CD14-positive monocyte (primary cell): ENCODE measurements around the gene PEAK1. TPM values are rescaled to one million over a fixed set of nuclear protein-coding genes. Genes with fewer than 3 reads are reported as not detected.

Source experiments
- DNase-seq, 3 donors: peaks; one replicate each; pipeline ENCODE4 v3.0.0-alpha.2; 2011 to 2022
- H2AFZ ChIP-seq: 2 replicates; pipeline ENCODE4 v1.6.0; 2012; ENCODE audit warnings: mild to moderate bottlenecking, low read depth, low read length, inconsistent platforms; ENCODE audit not compliant: insufficient read depth, poor library complexity, severe bottlenecking
- H3K27ac ChIP-seq, 2 donors: 1 replicate in 1 of 2; 2 replicates in 1 of 2; pipeline ENCODE4 v1.5.1; 2012 to 2013; ENCODE audit warnings: low read length in 2 of 2, control low read depth in 1 of 2, inconsistent platforms in 1 of 2, low read depth in 1 of 2, mild to moderate bottlenecking in 1 of 2
- H3K27me3 ChIP-seq, 2 donors: one replicate each; pipeline versions ENCODE4 v1.6.0 to v1.6.1; 2011 to 2013; ENCODE audit warnings: low read length in 2 of 2; ENCODE audit not compliant: control insufficient read depth in 2 of 2, insufficient read depth in 2 of 2
- H3K36me3 ChIP-seq, 2 donors: replicated peaks in 1 of 2; 1 replicate in 1 of 2; 2 replicates in 1 of 2; pipeline versions ENCODE4 v1.5.1 to v1.6.1; 2012 to 2013; ENCODE audit warnings: low read length in 2 of 2, control low read depth in 1 of 2, inconsistent platforms in 1 of 2, mild to moderate bottlenecking in 1 of 2; ENCODE audit not compliant: insufficient read depth in 2 of 2, control insufficient read depth in 1 of 2
- H3K4me1 ChIP-seq, 2 donors: 1 replicate in 1 of 2; 2 replicates in 1 of 2; pipeline versions ENCODE4 v1.5.1 to v1.6.1; 2012 to 2013; ENCODE audit warnings: low read length in 2 of 2, control low read depth in 1 of 2, inconsistent platforms in 1 of 2, mild to moderate bottlenecking in 1 of 2, moderate library complexity in 1 of 2; ENCODE audit not compliant: insufficient read depth in 2 of 2, control insufficient read depth in 1 of 2
- H3K4me2 ChIP-seq: replicated peaks from 2 replicates; pipeline ENCODE3; 2012; ENCODE audit warnings: low read length, moderate library complexity, mild to moderate bottlenecking; ENCODE audit not compliant: poor library complexity, severe bottlenecking; ENCODE audit errors: extremely low read depth
- H3K4me3 ChIP-seq, 3 experiments: fragments of 200-600 bp in 1 of 3; sonication (generic) in 1 of 3; replicated peaks in 1 of 3; 1 replicate in 2 of 3; 2 replicates in 1 of 3; pipeline ENCODE4 v1.5.1; 2011 to 2013; ENCODE audit warnings: low read length in 3 of 3, mild to moderate bottlenecking in 3 of 3, control low read depth in 2 of 3, low read depth in 2 of 3, inconsistent platforms in 1 of 3, moderate library complexity in 1 of 3
- H3K79me2 ChIP-seq: 2 replicates; pipeline ENCODE4 v1.6.0; 2012; ENCODE audit warnings: mild to moderate bottlenecking, control low read depth, inconsistent platforms, low read length, moderate library complexity; ENCODE audit not compliant: insufficient read depth
- H3K9ac ChIP-seq: 2 replicates; pipeline ENCODE4 v1.6.0; 2017; ENCODE audit warnings: low read length, mild to moderate bottlenecking; ENCODE audit not compliant: insufficient read depth, poor library complexity, severe bottlenecking
- H3K9me3 ChIP-seq, 2 donors: replicated peaks in 1 of 2; 1 replicate in 1 of 2; 2 replicates in 1 of 2; pipeline versions ENCODE4 v1.5.1 to v1.6.1; 2012 to 2013; ENCODE audit warnings: low read length in 2 of 2, control low read depth in 1 of 2; ENCODE audit not compliant: control insufficient read depth in 1 of 2, insufficient read depth in 1 of 2
- H4K20me1 ChIP-seq: 2 replicates; pipeline ENCODE4 v1.6.0; 2012; ENCODE audit warnings: mild to moderate bottlenecking, low read length, control low read depth, moderate library complexity; ENCODE audit not compliant: insufficient read depth
- H3K27ac Mint-ChIP-seq, 7 donors: one replicate each; pipeline ENCODE4 v1.8.0; 2020; ENCODE audit warnings: mild to moderate bottlenecking in 7 of 7, mixed read lengths in 7 of 7, moderate library complexity in 6 of 7, inconsistent platforms in 2 of 7
- H3K27me3 Mint-ChIP-seq, 3 donors: one replicate each; pipeline ENCODE4 v1.8.0; 2021 to 2022; ENCODE audit warnings: low read depth in 3 of 3, mild to moderate bottlenecking in 3 of 3, mixed read lengths in 3 of 3, moderate library complexity in 3 of 3, inconsistent platforms in 1 of 3
- H3K36me3 Mint-ChIP-seq, 2 donors: one replicate each; pipeline ENCODE4 v1.8.0; 2020; ENCODE audit warnings: mixed read lengths in 2 of 2, inconsistent platforms in 1 of 2, mild to moderate bottlenecking in 1 of 2
- H3K4me1 Mint-ChIP-seq: one replicate; pipeline ENCODE4 v1.8.0; 2020; ENCODE audit warnings: mild to moderate bottlenecking, mixed read lengths
- H3K4me3 Mint-ChIP-seq, 2 donors: one replicate each; pipeline ENCODE4 v1.8.0; 2020; ENCODE audit warnings: mild to moderate bottlenecking in 2 of 2, mixed read lengths in 2 of 2, moderate library complexity in 1 of 2
- H3K9me3 Mint-ChIP-seq, 7 donors: one replicate each; pipeline ENCODE4 v1.8.0; 2020 to 2022; ENCODE audit warnings: mixed read lengths in 7 of 7, mild to moderate bottlenecking in 6 of 7, moderate library complexity in 6 of 7, inconsistent platforms in 2 of 7
- CTCF ChIP-seq: fragments of 200-600 bp; IDR thresholded peaks from one replicate; pipeline ENCODE4 v1.8.0; 2022; ENCODE audit warnings: antibody characterized with exemption, mild to moderate bottlenecking
- WGBS: methylation state at CpG from one replicate; pipeline ENCODE4 v1.1.5; 2013; ENCODE audit warnings: missing lambda C conversion rate; ENCODE audit not compliant: insufficient coverage; 5-methylcytosine and 5-hydroxymethylcytosine counted together
- intact Hi-C, 2 donors: fragments of 100-400 bp; cut with micrococcal nuclease; formaldehyde crosslinking; loops; one replicate each; pipeline versions ENCODE4 v1.15.0 to v1.15.1; 2023
- polyA plus RNA-seq, 3 donors: library from polyadenylated mRNA; depleted of rRNA in 1 of 3; unstranded in 2 of 3; stranded (reverse) in 1 of 3; fragments of 300-500 nt in 2 of 3; fragments of >200 nt in 1 of 3; fragmentation: Illumina TruSeq in 2 of 3; gene quantifications; 1 replicate in 2 of 3; 2 replicates in 1 of 3; pipeline ENCODE4 v1.2.3, GENCODE V29; 2012 to 2021

PEAK1 gene
- polyA plus RNA-seq, 3 donors = 0.85 to 8.7 (median 1.1) TPM

- no CpG with 5 or more reads among the region's 1 CpG for WGBS
- H3K27me3 ChIP-seq = no peaks in the 10 kb centered on the region
- H3K4me1 ChIP-seq = peaks cover 5 to 11% of the 10 kb centered on the region in 2 donors
- no peak overlapping the region for H2AFZ ChIP-seq
- no peak overlapping the region for H3K9ac ChIP-seq
- Mint-ChIP-seq H3K27ac (no peak overlapping the region), H3K4me3 (no peak overlapping the region), H3K27me3 (no peaks in the 10 kb centered on the region), H3K36me3 (peaks cover 8 to 9% of the 10 kb centered on the region in 2 donors), H3K9me3 (no peaks in the 10 kb centered on the region), H3K4me1 (peaks cover 19% of the 10 kb centered on the region)
- no peak overlapping the region for H3K4me3 ChIP-seq
- peaks cover 0 to 5% of the 10 kb centered on the region in 2 donors for H3K36me3 ChIP-seq
- TF ChIP-seq CTCF = no peak
- intact Hi-C loops = loop anchor here in 1 of 2 donors (10.0 kb wide), 1 partner anchor 522 kb away; the partner anchor contains the start of gene SCAPER
- DNase-seq = no peak
- H3K79me2 ChIP-seq = peaks cover 78% of the 10 kb centered on the region
- H3K9me3 ChIP-seq = no peaks in the 10 kb centered on the region
- no peak overlapping the region for H3K4me2 ChIP-seq
- H4K20me1 ChIP-seq = peaks cover 29% of the 10 kb centered on the region
- H3K27ac ChIP-seq = no peak overlapping the region
These were observed 6.5 kb upstream of the PEAK1 start for GRCh38 chr15:77426377-77426776.

GRCh38 chr15:77425104-77425503 is 5.2 kb upstream of the PEAK1 start:
- no peak overlapping the region for H3K4me2 ChIP-seq
- peaks cover 84% of the 10 kb centered on the region for H3K79me2 ChIP-seq
- peaks cover 22% of the 10 kb centered on the region for H4K20me1 ChIP-seq
- intact Hi-C loops = loop anchor here in 1 of 2 donors (10.0 kb wide), 1 partner anchor 520 kb away; the partner anchor contains the start of gene SCAPER
- Mint-ChIP-seq H3K27ac (no peak overlapping the region), H3K27me3 (no peaks in the 10 kb centered on the region), H3K9me3 (no peaks in the 10 kb centered on the region), H3K4me3 (no peak overlapping the region), H3K36me3 (peaks cover 8 to 9% of the 10 kb centered on the region in 2 donors), H3K4me1 (peaks cover 23% of the 10 kb centered on the region)
- H3K9ac ChIP-seq = no peak overlapping the region
- WGBS = no CpG with 5 or more reads among the region's 3 CpGs
- H3K36me3 ChIP-seq = peaks cover 0 to 5% of the 10 kb centered on the region in 2 donors
- H3K27ac ChIP-seq = no peak overlapping the region
- no peaks in the 10 kb centered on the region for H3K27me3 ChIP-seq
- H3K4me3 ChIP-seq = no peak overlapping the region
- TF ChIP-seq CTCF = no peak
- no peak overlapping the region for H2AFZ ChIP-seq
- H3K4me1 ChIP-seq = peaks cover 9 to 17% of the 10 kb centered on the region in 2 donors
- no peak for DNase-seq
- H3K9me3 ChIP-seq = no peaks in the 10 kb centered on the region
